MCF 10A (cell line): ENCODE data around the gene TRIM31. TPM values are rescaled to one million over a fixed set of nuclear protein-coding genes. Genes with fewer than 3 reads are reported as not detected.

Experiments
- BruUV-seq: library from RNA; stranded (reverse); fragments of 400-500 nt; replicated peaks from 2 replicates; lab custom pipeline; 2021; lab: Mats Ljungman, UMichigan
- CTCF ChIA-PET: fragments of 300-600 bp; sonication (Branson Sonifier 250); formaldehyde crosslinking; extraction: SDS; loops from one replicate; lab custom pipeline; 2021; ENCODE audit warnings: antibody characterized with exemption, inconsistent platforms; lab: Yijun Ruan, JAX
- POLR2A ChIA-PET: fragments of 300-600, 350-650 bp; sonication (Branson Sonifier 250); formaldehyde crosslinking; extraction: SDS; loops from one replicate; lab custom pipeline; 2020; ENCODE audit warnings: antibody characterized with exemption, inconsistent platforms; lab: Yijun Ruan, JAX
- DNase-seq: peaks from one replicate; pipeline ENCODE4 v3.0.0-alpha.2; 2018; ENCODE audit not compliant: unreplicated experiment
- H3K27ac Mint-ChIP-seq: one replicate; pipeline ENCODE4 v1.8.0; 2022; ENCODE audit warnings: mild to moderate bottlenecking, low read depth, mixed read lengths; ENCODE audit not compliant: unreplicated experiment
- H3K27me3 Mint-ChIP-seq: one replicate; pipeline ENCODE4 v1.8.0; 2022; ENCODE audit warnings: mixed read lengths; ENCODE audit not compliant: insufficient read depth, unreplicated experiment
- H3K36me3 Mint-ChIP-seq: one replicate; pipeline ENCODE4 v1.8.0; 2022; ENCODE audit warnings: mild to moderate bottlenecking, moderate library complexity, mixed read lengths; ENCODE audit not compliant: insufficient read depth, unreplicated experiment
- H3K4me1 Mint-ChIP-seq: one replicate; pipeline ENCODE4 v1.8.0; 2022; ENCODE audit warnings: mixed read lengths; ENCODE audit not compliant: insufficient read depth, unreplicated experiment
- H3K4me3 Mint-ChIP-seq: one replicate; pipeline ENCODE4 v1.8.0; 2022; ENCODE audit warnings: mild to moderate bottlenecking, moderate library complexity, mixed read lengths; ENCODE audit not compliant: unreplicated experiment
- H3K9me3 Mint-ChIP-seq: one replicate; pipeline ENCODE4 v1.8.0; 2022; ENCODE audit warnings: mixed read lengths; ENCODE audit not compliant: unreplicated experiment
- intact Hi-C: fragments of 100-400 bp; cut with micrococcal nuclease; formaldehyde crosslinking; loops from 2 replicates; pipeline ENCODE4 v1.14.1; 2022
- total RNA-seq: library from RNA; stranded (reverse); gene quantifications from 2 replicates; pipeline ENCODE4 v1.2.3, GENCODE V29; 2022
- TF ChIP-seq, protein P1 (sequence below): fragments of 200-600 bp; IDR thresholded peaks from one replicate; pipeline ENCODE4 v1.8.0; 2022; ENCODE audit warnings: antibody characterized with exemption, mild to moderate bottlenecking; ENCODE audit not compliant: unreplicated experiment

TRIM31 gene
- total RNA-seq, 1 experiment from 2014 or later: not detected

- peaks cover 26% of the 10 kb centered on the region for H3K4me1 Mint-ChIP-seq
- CTCF ChIA-PET: interaction anchor here (0.9 to 2.3 kb wide), 3 partner anchors 18 to 49 kb away, joined by 3 to 18 read pairs (median 6); no protein-coding TSS in a partner anchor
- no peaks in the 10 kb centered on the region for H3K27me3 Mint-ChIP-seq
- TF ChIP-seq, protein P1, sequence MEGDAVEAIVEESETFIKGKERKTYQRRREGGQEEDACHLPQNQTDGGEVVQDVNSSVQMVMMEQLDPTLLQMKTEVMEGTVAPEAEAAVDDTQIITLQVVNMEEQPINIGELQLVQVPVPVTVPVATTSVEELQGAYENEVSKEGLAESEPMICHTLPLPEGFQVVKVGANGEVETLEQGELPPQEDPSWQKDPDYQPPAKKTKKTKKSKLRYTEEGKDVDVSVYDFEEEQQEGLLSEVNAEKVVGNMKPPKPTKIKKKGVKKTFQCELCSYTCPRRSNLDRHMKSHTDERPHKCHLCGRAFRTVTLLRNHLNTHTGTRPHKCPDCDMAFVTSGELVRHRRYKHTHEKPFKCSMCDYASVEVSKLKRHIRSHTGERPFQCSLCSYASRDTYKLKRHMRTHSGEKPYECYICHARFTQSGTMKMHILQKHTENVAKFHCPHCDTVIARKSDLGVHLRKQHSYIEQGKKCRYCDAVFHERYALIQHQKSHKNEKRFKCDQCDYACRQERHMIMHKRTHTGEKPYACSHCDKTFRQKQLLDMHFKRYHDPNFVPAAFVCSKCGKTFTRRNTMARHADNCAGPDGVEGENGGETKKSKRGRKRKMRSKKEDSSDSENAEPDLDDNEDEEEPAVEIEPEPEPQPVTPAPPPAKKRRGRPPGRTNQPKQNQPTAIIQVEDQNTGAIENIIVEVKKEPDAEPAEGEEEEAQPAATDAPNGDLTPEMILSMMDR: no peak
- no peak overlapping the region for H3K4me3 Mint-ChIP-seq
- no TSS peak for BruUV-seq
- no peaks in the 10 kb centered on the region for H3K36me3 Mint-ChIP-seq
- no peaks in the 10 kb centered on the region for H3K9me3 Mint-ChIP-seq
- H3K27ac Mint-ChIP-seq: no peak overlapping the region
- POLR2A ChIA-PET: interaction anchor here (0.7 kb wide), 1 partner anchor 175 kb away, joined by 5 read pairs; the partner anchor contains the start of gene TRIM39
- intact Hi-C loops: no loop called here
- no peak for DNase-seq
Observed at GRCh38 chr6:30152016-30152673, 39.3 kb upstream of the TRIM31 start.

- TF ChIP-seq, protein P1: no peak
- ChIA-PET POLR2A (no interaction called here), CTCF (interaction anchor here (0.9 to 2.3 kb wide), 3 partner anchors 19 to 48 kb away, joined by 3 to 18 read pairs (median 6); no protein-coding TSS in a partner anchor)
- Mint-ChIP-seq H3K4me3 (no peak overlapping the region), H3K9me3 (no peaks in the 10 kb centered on the region), H3K4me1 (peaks cover 26% of the 10 kb centered on the region), H3K27ac (no peak overlapping the region), H3K27me3 (no peaks in the 10 kb centered on the region), H3K36me3 (no peaks in the 10 kb centered on the region)
- intact Hi-C loops: no loop called here
- DNase-seq: no peak
- BruUV-seq: no TSS peak
Observed at GRCh38 chr6:30151580-30151979, 38.7 kb upstream of the TRIM31 start.

- ChIA-PET POLR2A (interaction anchor here (0.7 kb wide), 1 partner anchor 56 kb away, joined by 3 read pairs; no protein-coding TSS in a partner anchor), CTCF (interaction anchor here (0.9 to 3.8 kb wide), 3 partner anchors 19 to 20 kb away, joined by 6 to 18 read pairs (median 16); no protein-coding TSS in a partner anchor)
- no peak overlapping the region for H3K4me3 Mint-ChIP-seq
- no peaks in the 10 kb centered on the region for H3K27me3 Mint-ChIP-seq
- no TSS peak for BruUV-seq
- intact Hi-C loops: no loop called here
- TF ChIP-seq, protein P1: no peak
- no peaks in the 10 kb centered on the region for H3K36me3 Mint-ChIP-seq
- H3K9me3 Mint-ChIP-seq: no peaks in the 10 kb centered on the region
- H3K27ac Mint-ChIP-seq: no peak overlapping the region
- H3K4me1 Mint-ChIP-seq: peaks cover 19% of the 10 kb centered on the region
- no peak for DNase-seq
Observed at GRCh38 chr6:30150671-30151395, 37.9 kb upstream of the TRIM31 start.
